ENCODE data around the gene HOXD4. TPM values are rescaled to one million over a fixed set of nuclear protein-coding genes. Genes with fewer than 3 reads are reported as not detected.

HOXD4 gene
- total and polyA plus RNA-seq, 4 experiments from 2014 or later: not detected

Small RNA genes lying within 50 kb of the gene (microRNA-seq; reads per million reads assigned to microRNA genes)
- gene MIR10B (ENCODE audit: borderline microRNAs expressed, borderline number of aligned reads, borderline replicate concordance): 17.0 reads per million, percentile 49 among the genes with 10 or more reads in this experiment

Other genes with a start within 250 kb of the HOXD4 start
- gene LNPK, start 149.3 kb upstream of the HOXD4 start, total RNA-seq: 10 to 100 TPM; 30.4 to 31.3 TPM
- 10 to 100 TPM; 17.5 to 21.8 TPM for gene LNPK, start 149.3 kb upstream of the HOXD4 start, polyA plus RNA-seq
- gene EVX2, start 67.6 kb upstream of the HOXD4 start, total RNA-seq: not detected
- gene EVX2, start 67.6 kb upstream of the HOXD4 start, polyA plus RNA-seq: not detected
- gene HOXD13, start 58.8 kb upstream of the HOXD4 start, total RNA-seq: not detected
- not detected for gene HOXD13, start 58.8 kb upstream of the HOXD4 start, polyA plus RNA-seq
- gene HOXD12, start 51.8 kb upstream of the HOXD4 start, total RNA-seq: not detected
- gene HOXD12, start 51.8 kb upstream of the HOXD4 start, polyA plus RNA-seq: not detected
- gene HOXD11, start 44.3 kb upstream of the HOXD4 start, total RNA-seq: not detected
- gene HOXD11, start 44.3 kb upstream of the HOXD4 start, polyA plus RNA-seq: not detected
- gene HOXD10, start 34.8 kb upstream of the HOXD4 start, total RNA-seq: not detected
- not detected for gene HOXD10, start 34.8 kb upstream of the HOXD4 start, polyA plus RNA-seq
- gene HOXD9, start 28.8 kb upstream of the HOXD4 start, total RNA-seq: not detected
- gene HOXD9, start 28.8 kb upstream of the HOXD4 start, polyA plus RNA-seq: not detected
- gene HOXD8, start 21.8 kb upstream of the HOXD4 start, total RNA-seq: not detected
- not detected for gene HOXD8, start 21.8 kb upstream of the HOXD4 start, polyA plus RNA-seq
- gene HOXD3, start 5.8 kb downstream of the HOXD4 start, total RNA-seq: not detected
- not detected for gene HOXD3, start 5.8 kb downstream of the HOXD4 start, polyA plus RNA-seq
- gene HOXD1, start 37.1 kb downstream of the HOXD4 start, total RNA-seq: not detected
- gene HOXD1, start 37.1 kb downstream of the HOXD4 start, polyA plus RNA-seq: not detected
- gene MTX2, start 117.9 kb downstream of the HOXD4 start, total RNA-seq: 1 to 10 TPM; 7.6 to 8.1 TPM
- gene MTX2, start 117.9 kb downstream of the HOXD4 start, polyA plus RNA-seq: 10 to 100 TPM; 15.9 to 24.6 TPM

All from CD4-positive, alpha-beta memory T cell (primary cell).